Astrocyte of the cerebellum (primary cell): ENCODE results near the gene BRF1.

Experiments
- DNase-seq: peaks from one replicate; pipeline ENCODE4 v3.0.0-alpha.2; 2011; ENCODE audit warnings: low read depth
- H3K4me3 ChIP-seq: 2 replicates; pipeline ENCODE4 v1.5.1; 2011; ENCODE audit warnings: mild to moderate bottlenecking, low read depth, low read length, moderate library complexity
- in situ Hi-C: cut with HindIII; loops from 2 replicates; pipeline ENCODE4 v1.10.0; 2017; ENCODE audit warnings: low sequenced_read_pairs
- TF ChIP-seq, protein P1 (sequence below): IDR thresholded peaks from 2 replicates; pipeline ENCODE4 v1.5.1; 2012; ENCODE audit warnings: low read length, low read depth, moderate library complexity, mild to moderate bottlenecking; ENCODE audit errors: missing control alignments

Gene BRF1

DNA sequence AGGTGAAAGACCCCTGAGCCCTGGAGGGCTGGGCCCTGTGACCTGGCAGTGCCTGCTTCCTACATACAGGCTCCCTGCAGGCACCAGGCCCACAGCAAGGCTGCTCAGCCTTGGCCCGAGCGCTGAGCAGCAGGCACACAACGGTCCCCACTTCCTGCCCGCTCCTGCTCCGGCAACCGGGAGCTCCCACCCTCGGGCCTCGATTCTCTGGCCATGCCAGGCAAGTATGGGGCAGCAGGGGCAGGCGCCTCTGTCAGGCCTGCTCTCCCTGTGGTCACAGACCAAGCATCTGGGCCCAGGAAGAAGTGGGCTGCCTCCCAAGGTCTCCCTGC lies 89.1 kb downstream of the BRF1 start:
- no peak overlapping the region for H3K4me3 ChIP-seq
- in situ Hi-C loops, result no loop called here
- DNase-seq, result no peak
- TF ChIP-seq, protein P1, sequence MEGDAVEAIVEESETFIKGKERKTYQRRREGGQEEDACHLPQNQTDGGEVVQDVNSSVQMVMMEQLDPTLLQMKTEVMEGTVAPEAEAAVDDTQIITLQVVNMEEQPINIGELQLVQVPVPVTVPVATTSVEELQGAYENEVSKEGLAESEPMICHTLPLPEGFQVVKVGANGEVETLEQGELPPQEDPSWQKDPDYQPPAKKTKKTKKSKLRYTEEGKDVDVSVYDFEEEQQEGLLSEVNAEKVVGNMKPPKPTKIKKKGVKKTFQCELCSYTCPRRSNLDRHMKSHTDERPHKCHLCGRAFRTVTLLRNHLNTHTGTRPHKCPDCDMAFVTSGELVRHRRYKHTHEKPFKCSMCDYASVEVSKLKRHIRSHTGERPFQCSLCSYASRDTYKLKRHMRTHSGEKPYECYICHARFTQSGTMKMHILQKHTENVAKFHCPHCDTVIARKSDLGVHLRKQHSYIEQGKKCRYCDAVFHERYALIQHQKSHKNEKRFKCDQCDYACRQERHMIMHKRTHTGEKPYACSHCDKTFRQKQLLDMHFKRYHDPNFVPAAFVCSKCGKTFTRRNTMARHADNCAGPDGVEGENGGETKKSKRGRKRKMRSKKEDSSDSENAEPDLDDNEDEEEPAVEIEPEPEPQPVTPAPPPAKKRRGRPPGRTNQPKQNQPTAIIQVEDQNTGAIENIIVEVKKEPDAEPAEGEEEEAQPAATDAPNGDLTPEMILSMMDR, result no peak

DNA sequence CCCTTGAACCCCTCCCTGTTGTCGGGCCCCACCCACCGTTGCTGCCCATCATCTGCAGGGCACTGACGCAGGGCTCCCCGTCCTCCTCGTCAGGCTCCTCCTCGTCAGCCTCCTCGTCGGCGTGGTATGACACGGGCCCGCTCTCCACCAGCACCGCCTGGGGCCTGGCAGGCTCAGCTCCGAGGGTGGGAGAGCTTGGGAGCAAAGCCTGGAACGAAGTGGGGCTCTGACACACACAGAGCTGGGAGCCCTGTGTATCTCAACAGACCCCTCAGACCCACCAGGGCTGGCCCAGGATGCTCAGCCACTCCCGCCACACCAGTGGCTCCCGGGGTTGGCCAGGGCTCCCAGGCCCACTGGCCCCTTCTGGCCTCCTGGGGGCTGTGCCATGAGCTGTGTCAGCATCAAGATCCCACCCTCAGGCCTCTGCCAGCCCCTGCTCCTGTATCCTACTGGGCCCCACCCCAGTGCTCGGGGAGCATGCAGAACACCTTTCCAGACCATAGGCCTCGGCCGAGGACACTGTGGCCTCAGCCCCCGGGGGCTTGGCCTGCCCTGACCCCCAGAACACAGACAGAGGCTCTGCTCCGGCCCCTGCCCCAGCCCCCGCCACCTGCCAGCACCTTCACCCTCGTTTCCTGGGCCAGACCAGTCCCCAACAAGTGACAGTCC lies 89.6 kb downstream of the BRF1 start:
- no peak overlapping the region for H3K4me3 ChIP-seq
- TF ChIP-seq, protein P1, result no peak
- DNase-seq, result no peak
- in situ Hi-C loops, result no loop called here

DNA sequence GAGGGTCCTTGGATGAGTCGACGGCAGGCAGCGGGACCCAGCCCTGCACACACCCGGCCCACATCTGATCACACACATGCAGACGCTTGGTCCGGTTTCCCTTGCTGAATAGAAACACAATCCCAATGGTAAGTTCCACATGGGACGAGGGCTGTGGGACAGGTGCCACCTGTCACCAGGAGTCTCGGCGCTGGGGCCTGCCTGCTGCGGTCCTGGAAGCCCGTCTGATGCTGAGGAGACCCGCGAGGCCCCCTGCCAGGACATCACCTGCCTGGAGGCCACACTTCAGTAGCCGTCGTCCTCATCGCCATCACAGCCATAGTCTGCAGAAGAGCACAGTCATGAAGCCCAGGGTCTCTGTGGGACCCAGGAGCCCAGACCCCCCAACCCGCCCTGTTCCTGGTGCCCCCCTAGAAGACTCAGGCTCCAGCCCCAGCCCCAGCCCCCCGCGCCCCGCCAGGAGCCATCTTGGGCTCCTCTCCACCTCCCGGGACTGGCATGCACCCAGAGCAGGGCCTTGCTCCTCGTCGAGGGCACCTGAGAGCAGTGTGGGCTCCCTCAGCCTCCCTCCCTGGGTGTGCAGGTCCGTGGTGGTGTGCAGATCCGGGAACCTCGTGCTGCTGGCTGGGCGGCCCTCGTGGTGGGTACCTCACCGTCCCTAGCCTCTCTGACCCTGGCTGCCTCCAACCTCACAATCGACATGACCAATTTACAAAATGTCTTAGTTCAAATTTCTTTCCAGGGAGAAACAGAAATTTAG lies 90.4 kb downstream of the BRF1 start:
- no peak for DNase-seq
- in situ Hi-C loops, result no loop called here
- H3K4me3 ChIP-seq, result no peak overlapping the region
- TF ChIP-seq, protein P1, result no peak

DNA sequence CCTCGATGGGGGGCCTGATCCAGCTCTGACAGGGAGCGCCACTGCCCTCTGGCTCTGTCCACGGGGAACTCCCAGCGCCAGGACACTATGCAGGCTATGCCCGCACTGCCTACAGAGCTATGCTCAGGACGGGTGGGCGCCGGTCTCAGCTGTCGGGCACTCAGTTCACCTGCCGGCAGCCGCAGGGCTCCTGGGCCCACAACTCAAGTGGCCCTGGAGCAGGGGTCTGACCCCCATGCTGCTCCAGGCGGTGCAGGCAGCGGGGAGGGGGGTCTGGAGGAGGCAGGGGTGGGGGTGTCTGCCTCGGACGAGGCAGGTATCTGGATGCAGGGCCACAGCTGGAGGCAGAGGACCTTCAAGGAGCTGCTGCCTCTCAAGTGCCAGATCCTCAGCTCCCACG lies 91.2 kb downstream of the BRF1 start:
- TF ChIP-seq, protein P1, result no peak

DNA sequence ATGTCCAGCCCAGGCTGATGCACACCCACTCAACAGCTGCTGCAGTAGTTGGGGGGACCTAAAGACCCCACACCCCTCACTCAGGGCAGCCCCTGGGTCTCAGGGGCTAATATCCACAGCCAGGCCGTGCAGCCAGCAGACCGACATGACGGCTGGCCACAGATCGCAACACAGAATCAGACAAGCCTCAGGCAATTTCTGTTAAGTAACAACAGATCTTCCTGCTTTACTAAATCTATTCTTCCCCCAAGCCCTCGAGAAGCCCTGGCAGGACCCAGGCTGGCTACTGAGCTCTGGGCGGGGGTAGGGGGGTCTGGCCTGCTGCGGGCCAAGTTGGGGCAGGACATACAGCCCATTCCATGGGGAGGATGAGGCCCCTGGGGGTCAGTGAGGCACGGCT lies 91.7 kb downstream of the BRF1 start:
- in situ Hi-C loops, result no loop called here
- H3K4me3 ChIP-seq, result no peak overlapping the region
- no peak for DNase-seq
- TF ChIP-seq, protein P1, result no peak

More for the DNA sequence above, 91.2 kb downstream of the BRF1 start:
- no peak overlapping the region for H3K4me3 ChIP-seq
- no peak for DNase-seq
- in situ Hi-C loops, result no loop called here

DNA sequence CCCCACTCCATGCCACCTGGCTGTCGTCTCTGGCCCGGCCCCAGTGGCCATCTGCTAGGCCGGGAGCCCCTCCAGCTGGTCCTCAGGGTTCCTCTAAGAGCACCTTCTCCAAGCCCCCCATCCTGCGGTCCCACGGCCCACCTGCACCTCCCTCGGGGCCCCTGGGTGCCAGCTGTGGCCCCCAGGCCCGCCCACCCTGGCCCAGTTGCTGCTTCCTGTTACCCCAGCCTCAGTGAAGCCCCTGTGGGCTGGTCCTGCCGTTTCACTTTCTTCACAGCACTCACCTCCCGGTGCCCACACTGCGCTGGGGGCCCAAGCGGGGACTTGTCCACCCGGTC lies 92.1 kb downstream of the BRF1 start:
- H3K4me3 ChIP-seq, result no peak overlapping the region
- no peak for DNase-seq
- TF ChIP-seq, protein P1, result no peak
- in situ Hi-C loops, result no loop called here
